Inflammatory macrophage (primary cell): ENCODE measurements around the gene MTCL1.
A peak's percentile ranks its signal among the peaks of the same experiment; 100 is the strongest.

Experiments used
- DNase-seq, 2 donors: peaks; one replicate each; pipeline ENCODE4 v3.0.0-alpha.2; 2020 to 2022

Gene MTCL1

GRCh38 chr18:8776013-8776943, 70.9 kb downstream of the MTCL1 start:
- no peak for DNase-seq

GRCh38 chr18:8777846-8778245, 72.5 kb downstream of the MTCL1 start:
- no peak for DNase-seq

GRCh38 chr18:8778386-8778785, 73.0 kb downstream of the MTCL1 start:
- no peak for DNase-seq

- DNase-seq = no peak
These were observed 73.5 kb downstream of the MTCL1 start for GRCh38 chr18:8778824-8779223.

- DNase-seq = no peak
These were observed 73.9 kb downstream of the MTCL1 start for GRCh38 chr18:8779251-8779650.

GRCh38 chr18:8780227-8780626, 74.9 kb downstream of the MTCL1 start:
- no peak for DNase-seq

GRCh38 chr18:8781671-8782070, 76.3 kb downstream of the MTCL1 start:
- DNase-seq = no peak

GRCh38 chr18:8783335-8783993, 78.1 kb downstream of the MTCL1 start:
- DNase-seq = no peak

GRCh38 chr18:8783994-8784530, 78.7 kb downstream of the MTCL1 start:
- no peak for DNase-seq

- no peak for DNase-seq
These were observed 79.9 kb downstream of the MTCL1 start for GRCh38 chr18:8785261-8785660.

- no peak for DNase-seq
These were observed 80.6 kb downstream of the MTCL1 start for GRCh38 chr18:8785855-8786482.

GRCh38 chr18:8786483-8787370, 81.4 kb downstream of the MTCL1 start:
- DNase-seq = peak; percentile 7 to 59

- DNase-seq = no peak
These were observed 82.0 kb downstream of the MTCL1 start for GRCh38 chr18:8787371-8787670.

- DNase-seq = no peak
These were observed 82.4 kb downstream of the MTCL1 start for GRCh38 chr18:8787794-8788193.

GRCh38 chr18:8788503-8789429, 83.4 kb downstream of the MTCL1 start:
- peak in 1 of 2 donors; percentile 57 for DNase-seq

- no peak for DNase-seq
These were observed 85.9 kb downstream of the MTCL1 start for GRCh38 chr18:8791171-8791651.

- DNase-seq = no peak
These were observed 87.4 kb downstream of the MTCL1 start for GRCh38 chr18:8792688-8793316.

GRCh38 chr18:8793445-8794155, 88.2 kb downstream of the MTCL1 start:
- DNase-seq = no peak

GRCh38 chr18:8794156-8794933, 89.0 kb downstream of the MTCL1 start:
- no peak for DNase-seq
